ENCODE measurements around the gene BRCC3. TPM values are rescaled to one million over a fixed set of nuclear protein-coding genes. Genes with fewer than 3 reads are reported as not detected.
A peak's percentile ranks its signal among the peaks of the same experiment; 100 is the strongest.
"Not testable (repeated sequence)": the region's sequence is repeated elsewhere in the genome, so short reads cannot be mapped to it uniquely, and the experiment has no call there.

BRCC3 gene
- total RNA-seq, 1 experiment from 2014 or later, result 12.1 TPM

GRCh38 chrX:155132110-155132509 is 60.8 kb downstream of the BRCC3 start:
- no peaks in the 10 kb centered on the region for H3K36me3 ChIP-seq
- no peak overlapping the region for H3K4me3 ChIP-seq
- DNase-seq (ENCODE audit: low read depth in 1 of 2, low spot score in 2 of 2), result no peak
- H3K9me3 ChIP-seq (replicated peaks), result no peaks in the 10 kb centered on the region
- H3K27me3 ChIP-seq (replicated peaks), result no peaks in the 10 kb centered on the region
- no peak overlapping the region for H3K27ac ChIP-seq
- H3K4me1 ChIP-seq (replicated peaks), result no peaks in the 10 kb centered on the region

GRCh38 chrX:155134255-155134654 is 62.9 kb downstream of the BRCC3 start:
- no peaks in the 10 kb centered on the region for H3K4me1 ChIP-seq (replicated peaks)
- no peak overlapping the region for H3K4me3 ChIP-seq
- no peak for DNase-seq (ENCODE audit: low read depth in 1 of 2, low spot score in 2 of 2)
- H3K27ac ChIP-seq, result no peak overlapping the region
- H3K9me3 ChIP-seq (replicated peaks), result no peaks in the 10 kb centered on the region
- H3K27me3 ChIP-seq (replicated peaks), result no peaks in the 10 kb centered on the region
- H3K36me3 ChIP-seq, result no peaks in the 10 kb centered on the region

- Histone ChIP-seq H3K4me3 (no peak overlapping the region), H3K27ac (no peak overlapping the region), H3K9me3 (replicated peaks) (no peaks in the 10 kb centered on the region), H3K27me3 (replicated peaks) (no peaks in the 10 kb centered on the region), H3K36me3 (no peaks in the 10 kb centered on the region), H3K4me1 (replicated peaks) (no peaks in the 10 kb centered on the region)
- DNase-seq (ENCODE audit: low read depth in 1 of 2, low spot score in 2 of 2), result no peak
Measured at GRCh38 chrX:155143959-155144548, 72.7 kb downstream of the BRCC3 start.

GRCh38 chrX:155144926-155145325 is 73.6 kb downstream of the BRCC3 start:
- Histone ChIP-seq H3K9me3 (replicated peaks) (no peaks in the 10 kb centered on the region), H3K27me3 (replicated peaks) (no peaks in the 10 kb centered on the region), H3K4me1 (replicated peaks) (no peaks in the 10 kb centered on the region)

GRCh38 chrX:155147612-155148011 is 76.3 kb downstream of the BRCC3 start:
- not testable (repeated sequence) for H3K4me1 ChIP-seq (replicated peaks); H3K9me3 ChIP-seq (replicated peaks); H3K27ac ChIP-seq; DNase-seq (ENCODE audit: low read depth in 1 of 2, low spot score in 2 of 2); H3K36me3 ChIP-seq; H3K4me3 ChIP-seq; H3K27me3 ChIP-seq (replicated peaks)

More at GRCh38 chrX:155144926-155145325, 73.6 kb downstream of the BRCC3 start:
- H3K36me3 ChIP-seq, result no peaks in the 10 kb centered on the region
- H3K27ac ChIP-seq, result no peak overlapping the region
- no peak for DNase-seq (ENCODE audit: low read depth in 1 of 2, low spot score in 2 of 2)
- no peak overlapping the region for H3K4me3 ChIP-seq

- not testable (repeated sequence) for DNase-seq (ENCODE audit: low read depth in 1 of 2, low spot score in 2 of 2); H3K4me1 ChIP-seq (replicated peaks); H3K36me3 ChIP-seq; H3K27ac ChIP-seq; H3K4me3 ChIP-seq; H3K27me3 ChIP-seq (replicated peaks); H3K9me3 ChIP-seq (replicated peaks)
Measured at GRCh38 chrX:155148166-155148565, 76.9 kb downstream of the BRCC3 start.

GRCh38 chrX:155148724-155149537 is 77.6 kb downstream of the BRCC3 start:
- no peak overlapping the region for H3K4me3 ChIP-seq
- peak in 1 of 2 experiments; percentile 12 for DNase-seq (ENCODE audit: low read depth in 1 of 2, low spot score in 2 of 2)
- H3K27me3 ChIP-seq (replicated peaks), result no peaks in the 10 kb centered on the region
- H3K9me3 ChIP-seq (replicated peaks), result no peaks in the 10 kb centered on the region
- no peaks in the 10 kb centered on the region for H3K4me1 ChIP-seq (replicated peaks)
- no peak overlapping the region for H3K27ac ChIP-seq
- H3K36me3 ChIP-seq, result no peaks in the 10 kb centered on the region

GRCh38 chrX:155169881-155170280 is 98.6 kb downstream of the BRCC3 start:
- no peak for DNase-seq (ENCODE audit: low read depth in 1 of 2, low spot score in 2 of 2)
- H3K9me3 ChIP-seq (replicated peaks), result no peaks in the 10 kb centered on the region
- no peaks in the 10 kb centered on the region for H3K27me3 ChIP-seq (replicated peaks)
- no peaks in the 10 kb centered on the region for H3K4me1 ChIP-seq (replicated peaks)
- no peak overlapping the region for H3K4me3 ChIP-seq
- no peaks in the 10 kb centered on the region for H3K36me3 ChIP-seq
- no peak overlapping the region for H3K27ac ChIP-seq

Other genes with a start within 250 kb of the BRCC3 start
- gene SMIM9, start 236.8 kb upstream of the BRCC3 start, total RNA-seq (2014; rRNA removed; shearing (Covaris generic)), result not detected in 2 replicates
- gene F8A1, start 185.2 kb upstream of the BRCC3 start, total RNA-seq (2014; rRNA removed; shearing (Covaris generic)), result 0.89 and 1.5 TPM in 2 replicates
- gene F8, start 48.8 kb upstream of the BRCC3 start, total RNA-seq (2014; rRNA removed; shearing (Covaris generic)), result 3.3 and 3.7 TPM in 2 replicates
- 62.6 and 63.8 TPM in 2 replicates for gene FUNDC2, start 44.7 kb upstream of the BRCC3 start, total RNA-seq (2014; rRNA removed; shearing (Covaris generic))
- 25.1 and 38.5 TPM in 2 replicates for gene CMC4, start 372 bp upstream of the BRCC3 start, total RNA-seq (2014; rRNA removed; shearing (Covaris generic))
- gene MTCP1, start 372 bp upstream of the BRCC3 start, total RNA-seq (2014; rRNA removed; shearing (Covaris generic)), result 2.0 and 2.1 TPM in 2 replicates
- gene VBP1, start 145.0 kb downstream of the BRCC3 start, total RNA-seq (2014; rRNA removed; shearing (Covaris generic)), result 157 and 172 TPM in 2 replicates
- gene RAB39B, start 193.0 kb downstream of the BRCC3 start, total RNA-seq (2014; rRNA removed; shearing (Covaris generic)), result not detected in 2 replicates